IMR-90 (cell line): ENCODE data around the gene SNRNP25. TPM values are rescaled to one million over a fixed set of nuclear protein-coding genes. Genes with fewer than 3 reads are reported as not detected.

Experiments
- ATAC-seq: fragments of 200-7000 bp; cut with Tn5 transposase; 2 replicates; pipeline ENCODE4 v1.9.1; 2020; ENCODE audit warnings: low read depth, mild to moderate bottlenecking, moderate library complexity
- BruUV-seq: library from RNA; stranded (reverse); fragments of 400-500 nt; replicated peaks from 2 replicates; lab custom pipeline; 2021; lab: Mats Ljungman, UMichigan
- CTCF ChIA-PET: fragments of 300-600 bp; formaldehyde crosslinking; extraction: SDS; loops from one replicate; lab custom pipeline; 2021; ENCODE audit warnings: antibody characterized with exemption; lab: Yijun Ruan, JAX
- POLR2A ChIA-PET: fragments of 300-600 bp; sonication (Branson Sonifier 250); formaldehyde crosslinking; loops from one replicate; lab custom pipeline; 2022; ENCODE audit warnings: antibody characterized with exemption; ENCODE audit not compliant: unreplicated experiment; lab: Charles Lee
- DNase-seq: peaks from one replicate; pipeline ENCODE4 v3.0.0; 2013
- H2AFZ ChIP-seq: replicated peaks from 2 replicates; pipeline ENCODE3; 2013; ENCODE audit warnings: low read length, mild to moderate bottlenecking; ENCODE audit not compliant: poor library complexity
- H2AK5ac ChIP-seq: 2 replicates; pipeline ENCODE4 v1.6.1; 2013; ENCODE audit warnings: low read depth, low read length, inconsistent platforms
- H2AK9ac ChIP-seq: replicated peaks from 2 replicates; pipeline ENCODE3; 2013; ENCODE audit warnings: mild to moderate bottlenecking, low read depth, low read length, moderate library complexity; ENCODE audit not compliant: poor library complexity
- H2BK120ac ChIP-seq: 2 replicates; pipeline ENCODE4 v1.6.1; 2013; ENCODE audit warnings: low read depth, low read length, inconsistent platforms
- H2BK15ac ChIP-seq: 3 replicates; pipeline ENCODE4 v1.6.1; 2013; ENCODE audit warnings: low read depth, low read length, inconsistent platforms
- H2BK20ac ChIP-seq: 2 replicates; pipeline ENCODE4 v1.6.1; 2013; ENCODE audit warnings: low read depth, mild to moderate bottlenecking, inconsistent platforms, low read length, moderate library complexity
- H2BK5ac ChIP-seq: 2 replicates; pipeline ENCODE4 v1.6.1; 2013; ENCODE audit warnings: mild to moderate bottlenecking, low read depth, low read length, inconsistent platforms; ENCODE audit not compliant: poor library complexity, severe bottlenecking
- H3K14ac ChIP-seq: replicated peaks from 2 replicates; pipeline ENCODE4 v1.6.1; 2013; ENCODE audit warnings: low read depth, low read length, inconsistent platforms
- H3K18ac ChIP-seq: 2 replicates; pipeline ENCODE4 v1.6.1; 2013; ENCODE audit warnings: low read depth, low read length, control low read depth
- H3K23ac ChIP-seq: 2 replicates; pipeline ENCODE4 v1.6.1; 2013; ENCODE audit warnings: low read depth, low read length, inconsistent platforms
- H3K27ac ChIP-seq: 2 replicates; pipeline ENCODE4 v1.5.1; 2013; ENCODE audit warnings: mild to moderate bottlenecking, control low read depth, low read length; ENCODE audit not compliant: insufficient read depth
- H3K27me3 ChIP-seq: 2 replicates; pipeline ENCODE4 v1.6.1; 2013; ENCODE audit warnings: low read length; ENCODE audit not compliant: control insufficient read depth, insufficient read depth
- H3K36me3 ChIP-seq: 2 replicates; pipeline ENCODE4 v1.6.1; 2013; ENCODE audit warnings: low read length, mixed read lengths; ENCODE audit not compliant: control insufficient read depth, insufficient read depth
- H3K4ac ChIP-seq: 2 replicates; pipeline ENCODE4 v1.6.1; 2013; ENCODE audit warnings: low read depth, low read length, inconsistent platforms
- H3K4me1 ChIP-seq: 2 replicates; pipeline ENCODE4 v1.6.1; 2013; ENCODE audit warnings: low read length, mixed read lengths; ENCODE audit not compliant: control insufficient read depth, insufficient read depth
- H3K4me2 ChIP-seq: 2 replicates; pipeline ENCODE4 v1.6.1; 2013; ENCODE audit warnings: low read depth, mild to moderate bottlenecking, control low read depth, low read length, moderate library complexity
- H3K4me3 ChIP-seq: 2 replicates; pipeline ENCODE4 v1.5.1; 2013; ENCODE audit warnings: low read depth, mild to moderate bottlenecking, control low read depth, low read length, moderate library complexity; ENCODE audit not compliant: insufficient read depth
- H3K56ac ChIP-seq: 2 replicates; pipeline ENCODE4 v1.6.1; 2013; ENCODE audit warnings: low read length, inconsistent platforms; ENCODE audit not compliant: insufficient read depth; ENCODE audit errors: extremely low read depth
- H3K79me1 ChIP-seq, 2 experiments: 2 replicates each; pipeline ENCODE4 v1.6.1; 2013; ENCODE audit warnings: low read length in 2 of 2, inconsistent platforms in 1 of 2, low read depth in 1 of 2
- H3K9ac ChIP-seq: 2 replicates; pipeline ENCODE4 v1.6.1; 2013; ENCODE audit warnings: low read depth, low read length, control low read depth
- H3K9me1 ChIP-seq: 2 replicates; pipeline ENCODE4 v1.6.1; 2013; ENCODE audit warnings: low read length, inconsistent platforms; ENCODE audit not compliant: insufficient read depth
- H3K9me3 ChIP-seq: 2 replicates; pipeline ENCODE4 v1.6.1; 2013; ENCODE audit warnings: low read length; ENCODE audit not compliant: control insufficient read depth, insufficient read depth
- H4K20me1 ChIP-seq: 2 replicates; pipeline ENCODE4 v1.6.1; 2013; ENCODE audit warnings: low read length, inconsistent platforms; ENCODE audit not compliant: insufficient read depth
- H4K5ac ChIP-seq: 2 replicates; pipeline ENCODE4 v1.6.1; 2013; ENCODE audit warnings: mild to moderate bottlenecking, low read depth, low read length, control low read depth
- H4K8ac ChIP-seq, 2 experiments: 2 replicates each; pipeline ENCODE4 v1.6.1; 2013; ENCODE audit warnings: low read depth in 2 of 2, low read length in 2 of 2, control low read depth in 1 of 2, inconsistent platforms in 1 of 2
- H4K91ac ChIP-seq: 2 replicates; pipeline ENCODE4 v1.6.1; 2013; ENCODE audit warnings: low read depth, low read length, inconsistent platforms; ENCODE audit not compliant: insufficient read depth
- BHLHE40 ChIP-seq: fragments of 150-350 bp; IDR thresholded peaks from 2 replicates; pipeline ENCODE4 v1.6.1; 2016; ENCODE audit warnings: mild to moderate bottlenecking, low read depth, low read length
- CEBPB ChIP-seq: IDR thresholded peaks from 2 replicates; pipeline ENCODE4 v1.6.1; 2012; ENCODE audit warnings: low read depth, low read length, improper control_type of control experiment
- CHD1 ChIP-seq: IDR thresholded peaks from 2 replicates; pipeline ENCODE4 v1.6.1; 2012; ENCODE audit warnings: low read depth, low read length, improper control_type of control experiment
- CTCF ChIP-seq: conservative IDR thresholded peaks from 2 replicates; pipeline ENCODE4 v1.5.1; 2012; ENCODE audit warnings: mild to moderate bottlenecking, low read depth, low read length, improper control_type of control experiment
- ELK1 ChIP-seq: fragments of 150-350 bp; IDR thresholded peaks from 2 replicates; pipeline ENCODE4 v1.6.1; 2016; ENCODE audit warnings: low read depth, mild to moderate bottlenecking, low read length, moderate library complexity, borderline replicate concordance
- FOS ChIP-seq: fragments of 150-350 bp; IDR thresholded peaks from 2 replicates; pipeline ENCODE4 v1.6.1; 2016; ENCODE audit warnings: low read depth, low read length
- MAFK ChIP-seq: IDR thresholded peaks from 2 replicates; pipeline ENCODE4 v1.6.1; 2012; ENCODE audit warnings: low read depth, low read length, improper control_type of control experiment
- MAZ ChIP-seq: IDR thresholded peaks from 2 replicates; pipeline ENCODE4 v1.6.1; 2012; ENCODE audit warnings: low read depth, mild to moderate bottlenecking, low read length, improper control_type of control experiment, moderate library complexity, borderline replicate concordance
- MXI1 ChIP-seq: IDR thresholded peaks from 2 replicates; pipeline ENCODE4 v1.6.1; 2012; ENCODE audit warnings: low read depth, mild to moderate bottlenecking, low read length, moderate library complexity, borderline replicate concordance
- NFE2L2 ChIP-seq: fragments of 150-350 bp; IDR thresholded peaks from 2 replicates; pipeline ENCODE4 v1.6.1; 2016; ENCODE audit warnings: low read depth, mild to moderate bottlenecking, low read length
- POLR2A ChIP-seq: IDR thresholded peaks from 2 replicates; pipeline ENCODE4 v1.6.1; 2012; ENCODE audit warnings: mild to moderate bottlenecking, low read depth, low read length
- RAD21 ChIP-seq: IDR thresholded peaks from 2 replicates; pipeline ENCODE4 v1.6.1; 2012; ENCODE audit warnings: low read length, improper control_type of control experiment
- RCOR1 ChIP-seq: IDR thresholded peaks from 2 replicates; pipeline ENCODE4 v1.6.1; 2012; ENCODE audit warnings: mild to moderate bottlenecking, low read length, improper control_type of control experiment; ENCODE audit not compliant: insufficient replicate concordance
- RFX5 ChIP-seq: IDR thresholded peaks from 2 replicates; pipeline ENCODE4 v1.8.0; 2012; ENCODE audit warnings: low read depth, mild to moderate bottlenecking, low read length, moderate library complexity
- SMC3 ChIP-seq: fragments of 150-350 bp; IDR thresholded peaks from 2 replicates; pipeline ENCODE4 v1.6.1; 2016; ENCODE audit warnings: low read depth, mild to moderate bottlenecking, antibody characterized with exemption, low read length, moderate library complexity
- USF2 ChIP-seq: fragments of 150-350 bp; IDR thresholded peaks from 2 replicates; pipeline ENCODE4 v1.6.1; 2017; ENCODE audit warnings: mild to moderate bottlenecking, antibody characterized with exemption, low read length, low read depth
- WGBS, 2 experiments: methylation state at CpG; one replicate each; pipeline versions ENCODE4 v1.1.5 to v1.1.7; 2013; ENCODE audit warnings: missing lambda C conversion rate in 2 of 2; ENCODE audit not compliant: insufficient read length in 1 of 2; ENCODE audit errors: extremely low coverage in 2 of 2; 5-methylcytosine and 5-hydroxymethylcytosine counted together
- dilution Hi-C: fragments of 300-500 bp; cut with HindIII; formaldehyde crosslinking; loops from one replicate; pipeline ENCODE4 v1.14.3; 2018; ENCODE audit warnings: low sequenced_read_pairs; ENCODE audit not compliant: unreplicated experiment
- in situ Hi-C: fragments of 300-500 bp; cut with MboI; formaldehyde crosslinking; loops from 3 replicates; pipeline ENCODE4 v1.14.3; 2019; ENCODE audit warnings: low sequenced_read_pairs, inconsistent platforms, mixed read lengths
- intact Hi-C: fragments of 100-400 bp; cut with micrococcal nuclease; formaldehyde crosslinking; loops from 2 replicates; pipeline ENCODE4 v1.10.0; 2022
- polyA plus RNA-seq, 3 experiments: library from polyadenylated mRNA; depleted of rRNA; stranded (reverse); fragments of >200 nt; gene quantifications; 2 replicates each; pipeline ENCODE4 v1.2.3, GENCODE V29; 2012; ENCODE audit warnings: low replicate concordance in 1 of 3
- total RNA-seq: library from RNA; depleted of rRNA; stranded (reverse); fragments of >200 nt; gene quantifications from 2 replicates; pipeline ENCODE4 v1.2.3, GENCODE V29; 2012

The SNRNP25 gene
- total and polyA plus RNA-seq, 2 of the 4 experiments (the other 2 are of a cell fraction): 67.2 to 88.0 TPM

- Histone ChIP-seq H4K20me1 (no peaks in the 10 kb centered on the region), H3K9me1 (peaks cover 4% of the 10 kb centered on the region), H3K4me3 (no peak overlapping the region), H2AK5ac (no peak overlapping the region), H3K36me3 (peaks cover 6% of the 10 kb centered on the region), H3K4me1 (peaks cover 1% of the 10 kb centered on the region; the same call in 1 of the 2 replicates), H3K56ac (no peak overlapping the region), H3K79me1 (no peaks in the 10 kb centered on the region), H4K5ac (no peak overlapping the region), H3K27me3 (no peaks in the 10 kb centered on the region), H3K9ac (no peak overlapping the region), H3K23ac (no peak overlapping the region), H2BK120ac (no peak overlapping the region), H2AFZ (no peak overlapping the region), H3K18ac (no peak overlapping the region), H2BK20ac (no peak overlapping the region), H2AK9ac (no peak overlapping the region), H3K4me2 (no peak overlapping the region), H4K8ac (no peak overlapping the region), H4K91ac (no peak overlapping the region), H3K9me3 (no peaks in the 10 kb centered on the region), H2BK15ac (no peak overlapping the region), H2BK5ac (no peak overlapping the region), H3K14ac (no peak overlapping the region), H3K4ac (no peak overlapping the region), H3K27ac (no peak overlapping the region)
- ATAC-seq (no peak), DNase-seq (no peak)
- intact Hi-C loops (no loop called here), dilution Hi-C loops (no loop called here), in situ Hi-C loops (no loop called here)
- WGBS, 2 experiments: no CpG with 5 or more reads among the region's 5 CpGs
- TF ChIP-seq RAD21 (no peak), CEBPB (no peak), CTCF (no peak), FOS (no peak), CHD1 (no peak), MAZ (no peak), MXI1 (no peak), POLR2A (no peak), MAFK (no peak), SMC3 (no peak), RCOR1 (no peak), BHLHE40 (no peak), NFE2L2 (no peak), RFX5 (no peak), USF2 (no peak), ELK1 (no peak)
- no TSS peak for BruUV-seq
- ChIA-PET CTCF (no interaction called here), POLR2A (no interaction called here)
Observed at GRCh38 chr16:37511-37910, 16.1 kb upstream of the SNRNP25 start.
